Measurements from ENCODE around the gene FAM227B. TPM values are rescaled to one million over a fixed set of nuclear protein-coding genes. Genes with fewer than 3 reads are reported as not detected.
A peak's percentile ranks its signal among the peaks of the same experiment; 100 is the strongest.

FAM227B gene
- total RNA-seq, 4 donors from 2014 or later = 6.1 to 24.1 (median 12.5) TPM

- Histone ChIP-seq H3K4me3 (peak overlapping the region; percentile 55 to 98), H3K4me1 (peaks cover 0 to 39% (median 5%) of the 10 kb centered on the region in 3 donors), H3K27me3 (no peaks in the 10 kb centered on the region), H3K9me3 (no peaks in the 10 kb centered on the region), H3K27ac (peak overlapping the region; percentile 71 to 78 (median 76)), H3K36me3 (no peaks in the 10 kb centered on the region)
- ATAC-seq = peak; percentile 88
- TF ChIP-seq POLR2AphosphoS5 (IDR thresholded peaks at IDR 0.05) = peak; percentile 78
- TF ChIP-seq EP300 (IDR thresholded peaks at IDR 0.05) = no peak
- WGBS, 2 donors (ENCODE audit: low coverage in 1 of 2) = 29 to 30% methylated on average over 5 of the region's 5 CpGs
Measured at GRCh38 chr15:49428409-49429095, 192.1 kb downstream of the FAM227B start.

- no peak for ATAC-seq
- peak overlapping the region; percentile 55 to 98 for H3K4me3 ChIP-seq
- no peak for TF ChIP-seq EP300 (IDR thresholded peaks at IDR 0.05)
- no peak for TF ChIP-seq POLR2AphosphoS5 (IDR thresholded peaks at IDR 0.05)
- TF ChIP-seq POLR2A (IDR thresholded peaks at IDR 0.05) = no peak
- TF ChIP-seq CTCF (IDR thresholded peaks at IDR 0.05) = no peak
Measured at GRCh38 chr15:49427372-49427771, 193.2 kb downstream of the FAM227B start.

GRCh38 chr15:49424954-49425353, 195.7 kb downstream of the FAM227B start:
- ATAC-seq = no peak
- no peaks in the 10 kb centered on the region for H3K27me3 ChIP-seq
- H3K4me1 ChIP-seq = peaks cover 0 to 25% (median 0%) of the 10 kb centered on the region in 3 donors
- peak overlapping the region; percentile 71 to 94 (median 78) for H3K27ac ChIP-seq
- no peaks in the 10 kb centered on the region for H3K36me3 ChIP-seq
- H3K9me3 ChIP-seq = no peaks in the 10 kb centered on the region
- 7 to 18% methylated on average over 1 of the region's 1 CpG for WGBS, 2 donors (ENCODE audit: low coverage in 1 of 2)
- peak overlapping the region; percentile 55 to 98 for H3K4me3 ChIP-seq
- no peak for TF ChIP-seq EP300 (IDR thresholded peaks at IDR 0.05)
- no peak for TF ChIP-seq POLR2AphosphoS5 (IDR thresholded peaks at IDR 0.05)
- TF ChIP-seq POLR2A (IDR thresholded peaks at IDR 0.05) = no peak
- no peak for TF ChIP-seq CTCF (IDR thresholded peaks at IDR 0.05)

More at GRCh38 chr15:49427372-49427771, 193.2 kb downstream of the FAM227B start:
- Histone ChIP-seq H3K27ac (peak overlapping the region; percentile 71 to 78 (median 76)), H3K9me3 (no peaks in the 10 kb centered on the region), H3K27me3 (no peaks in the 10 kb centered on the region), H3K36me3 (no peaks in the 10 kb centered on the region), H3K4me1 (peaks cover 0 to 32% (median 0%) of the 10 kb centered on the region in 3 donors)

- TF ChIP-seq EP300 (IDR thresholded peaks at IDR 0.05) (no peak), POLR2AphosphoS5 (IDR thresholded peaks at IDR 0.05) (no peak), POLR2A (IDR thresholded peaks at IDR 0.05) (no peak)
- WGBS, 2 donors (ENCODE audit: low coverage in 1 of 2) = 18% methylated on average over 6 of the region's 6 CpGs
- peak overlapping the region; percentile 55 to 98 for H3K4me3 ChIP-seq
- peak overlapping the region; percentile 71 to 94 (median 78) for H3K27ac ChIP-seq
- H3K27me3 ChIP-seq = no peaks in the 10 kb centered on the region
- no peak for ATAC-seq
- H3K9me3 ChIP-seq = no peaks in the 10 kb centered on the region
- H3K36me3 ChIP-seq = no peaks in the 10 kb centered on the region
- peaks cover 0 to 16% (median 0%) of the 10 kb centered on the region in 3 donors for H3K4me1 ChIP-seq
Measured at GRCh38 chr15:49423901-49424550, 196.6 kb downstream of the FAM227B start.

- no peaks in the 10 kb centered on the region for H3K36me3 ChIP-seq
- no peaks in the 10 kb centered on the region for H3K9me3 ChIP-seq
- H3K27ac ChIP-seq = peak within 1 kb of the TSS; percentile 71 to 94 (median 78)
- ATAC-seq = peak; percentile 72
- no peaks in the 10 kb centered on the region for H3K27me3 ChIP-seq
- peak within 1 kb of the TSS; percentile 55 to 98 for H3K4me3 ChIP-seq
- 3 to 7% methylated on average over 2 to 4 of the region's 4 CpGs for WGBS, 2 donors (ENCODE audit: low coverage in 1 of 2)
- TF ChIP-seq EP300 (IDR thresholded peaks at IDR 0.05) = no peak
- TF ChIP-seq POLR2A (IDR thresholded peaks at IDR 0.05) = peak in 1 of 2 donors; percentile 18
- peak in 2 of 4 experiments; percentile 8 to 25 for TF ChIP-seq CTCF (IDR thresholded peaks at IDR 0.05)
- peak; percentile 46 for TF ChIP-seq POLR2AphosphoS5 (IDR thresholded peaks at IDR 0.05)
- peaks cover 0 to 15% (median 0%) of the 10 kb centered on the region in 3 donors for H3K4me1 ChIP-seq
Measured at GRCh38 chr15:49423021-49423420, 197.6 kb downstream of the FAM227B start, which contains the start of gene FGF7. Gene FGF7, plus strand, starts transcription at chr15:49423242. Its CDS starts 1,056 bp downstream, at chr15:49424298.
